Posterior vena cava (tissue), 2 donors: ENCODE data around the gene PPP2CA. TPM values are rescaled to one million over a fixed set of nuclear protein-coding genes. Genes with fewer than 3 reads are reported as not detected.
"Not testable (repeated sequence)": the region's sequence is repeated elsewhere in the genome, so short reads cannot be mapped to it uniquely, and the experiment has no call there.

Experiments used
- DNase-seq: peaks from one replicate; pipeline ENCODE4 v3.0.0-alpha.2; 2020; ENCODE audit warnings: low spot score
- intact Hi-C, 2 donors: fragments of 100-400 bp; cut with DNase I; formaldehyde crosslinking; loops; one replicate each; pipeline versions ENCODE4 v1.14.1 to v1.14.2; 2022 to 2023
- total RNA-seq, 2 donors: library from RNA; stranded (reverse); fragmentation: NEBNext Ultra II Directional; extraction: Animal tissue kit (Norgen Biotek cat#: 25700); gene quantifications; one replicate each; pipeline ENCODE4 v1.2.1, GENCODE V29; 2021
- donor health status: DM: yes; HTN: yes; CAD: no.
- donor health status: DM: yes; HTN: yes; CAD: no.

The PPP2CA gene
- total RNA-seq, 2 donors from 2014 or later: 89.2 to 93.4 TPM

DNA sequence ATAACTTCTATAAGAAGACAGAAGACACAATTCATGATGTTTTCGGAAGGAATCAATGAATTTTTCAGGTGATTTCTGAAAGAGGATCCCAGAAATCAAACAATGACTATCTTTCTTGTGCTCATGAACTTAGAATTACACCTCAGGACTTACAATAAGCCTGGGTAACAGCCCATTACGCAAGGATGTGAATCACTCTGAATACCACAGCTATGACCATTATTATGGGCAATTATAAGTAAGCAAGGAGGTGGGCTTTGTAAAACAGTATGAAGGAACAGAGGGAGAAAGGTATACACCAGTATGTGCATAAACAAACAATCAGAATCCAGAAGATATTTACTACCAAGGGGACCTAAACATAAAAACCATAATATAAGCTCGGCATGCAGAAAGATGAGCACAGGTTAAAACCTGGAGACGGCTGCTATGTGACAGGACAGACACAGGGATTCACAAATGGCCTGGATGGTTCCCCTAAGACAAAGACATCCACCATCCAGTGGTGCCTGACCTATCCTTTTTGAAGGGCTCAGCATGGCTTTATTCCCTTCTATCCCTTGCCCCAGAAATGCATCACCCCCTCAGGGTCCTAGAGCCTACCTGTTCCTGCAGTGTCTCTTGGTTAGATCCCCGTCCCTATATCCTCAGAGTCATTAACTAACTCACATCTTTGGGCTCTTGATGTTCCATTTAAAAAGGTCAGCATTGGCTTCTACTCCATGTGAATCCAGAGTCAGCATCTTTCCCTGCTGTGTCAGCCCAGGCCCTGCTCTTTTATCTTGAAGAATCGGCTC is 21.8 kb upstream of the PPP2CA start:
- intact Hi-C loops: no loop called here
- no peak for DNase-seq

DNA sequence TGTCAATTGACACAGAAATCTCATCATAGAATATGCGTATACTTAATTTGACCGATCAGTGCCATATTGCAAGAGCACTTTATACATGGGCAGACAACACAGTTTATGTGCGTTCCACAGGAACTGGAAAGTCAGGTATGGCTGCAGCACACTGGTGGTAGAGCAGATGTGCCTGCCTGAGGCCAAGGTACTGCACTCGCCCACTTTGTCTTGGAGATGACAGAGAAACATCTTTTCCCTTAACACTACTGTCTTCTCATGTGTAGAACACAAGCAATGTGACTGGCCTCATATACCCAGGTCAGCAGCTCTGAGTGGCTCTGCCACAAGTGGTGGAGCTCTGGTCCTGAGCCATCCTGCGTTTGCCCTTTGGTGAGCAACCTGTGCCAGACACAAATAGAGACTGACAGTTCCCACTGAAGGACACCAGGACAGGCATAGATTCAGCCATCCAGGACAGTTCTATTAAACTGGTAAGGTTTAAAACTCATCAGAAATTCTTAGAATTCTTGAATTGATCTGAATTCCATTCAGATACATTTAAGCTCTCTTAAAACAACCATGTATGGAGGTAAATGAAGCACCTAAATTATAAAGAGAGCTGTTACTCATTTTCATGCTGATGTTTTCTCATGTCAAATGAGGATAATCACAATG is 21.0 kb upstream of the PPP2CA start:
- DNase-seq: no peak
- intact Hi-C loops: no loop called here

DNA sequence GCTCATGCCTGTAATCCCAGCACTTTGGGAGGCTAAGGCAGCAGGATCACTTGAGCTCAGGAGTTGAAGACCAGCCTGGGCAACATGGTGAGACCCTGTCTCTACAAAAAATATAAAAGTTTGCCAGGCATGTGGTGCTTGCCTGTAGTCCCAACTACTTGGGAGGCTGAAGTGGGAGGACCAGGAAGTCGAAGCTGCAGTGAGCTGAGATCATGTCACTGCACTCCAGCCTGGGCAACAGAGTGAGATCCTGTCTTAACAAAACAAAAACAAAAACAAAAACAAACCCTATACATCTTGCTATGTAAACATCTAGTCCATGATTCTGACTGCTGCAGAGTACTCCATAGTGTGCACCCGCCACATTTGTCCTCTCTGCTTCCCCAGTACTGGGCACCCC is 19.8 kb upstream of the PPP2CA start:
- intact Hi-C loops: no loop called here
- DNase-seq: no peak

- intact Hi-C loops: no loop called here
- no peak for DNase-seq
Measured at GRCh38 chr5:134245101-134245604, 19.3 kb upstream of the PPP2CA start.

GRCh38 chr5:134242146-134242545 is 16.3 kb upstream of the PPP2CA start:
- intact Hi-C loops: no loop called here
- no peak for DNase-seq

DNA sequence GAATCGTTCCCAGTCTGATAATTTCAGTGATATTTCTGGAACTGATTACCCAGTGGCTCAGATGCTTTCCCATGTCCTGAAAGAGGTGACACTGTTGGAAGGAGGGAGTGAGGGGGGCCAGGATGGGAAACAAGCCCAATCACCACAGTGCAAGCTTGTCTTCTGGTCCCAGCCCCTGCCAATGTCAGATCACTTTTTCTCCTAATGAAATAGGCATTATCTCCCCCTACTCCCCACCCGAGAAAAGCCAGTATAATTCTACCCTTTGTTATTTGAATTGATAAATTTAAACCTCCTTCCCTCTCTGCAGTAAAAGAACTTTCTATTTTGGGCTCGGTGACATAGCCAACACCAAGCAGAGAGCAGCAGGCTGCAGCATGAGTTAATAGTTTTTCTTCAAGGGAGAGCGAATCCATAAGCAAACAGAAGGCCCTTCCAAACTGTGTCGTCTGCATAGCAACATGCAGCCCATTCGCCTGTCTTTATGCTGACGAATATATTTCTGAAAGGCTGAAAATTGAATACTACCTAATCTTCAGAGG is 14.6 kb upstream of the PPP2CA start:
- no peak for DNase-seq
- intact Hi-C loops: no loop called here

GRCh38 chr5:134236820-134237219 is 10.9 kb upstream of the PPP2CA start:
- no peak for DNase-seq
- intact Hi-C loops: no loop called here

- intact Hi-C loops: no loop called here
Measured at GRCh38 chr5:134236318-134236717, 10.4 kb upstream of the PPP2CA start.

DNA sequence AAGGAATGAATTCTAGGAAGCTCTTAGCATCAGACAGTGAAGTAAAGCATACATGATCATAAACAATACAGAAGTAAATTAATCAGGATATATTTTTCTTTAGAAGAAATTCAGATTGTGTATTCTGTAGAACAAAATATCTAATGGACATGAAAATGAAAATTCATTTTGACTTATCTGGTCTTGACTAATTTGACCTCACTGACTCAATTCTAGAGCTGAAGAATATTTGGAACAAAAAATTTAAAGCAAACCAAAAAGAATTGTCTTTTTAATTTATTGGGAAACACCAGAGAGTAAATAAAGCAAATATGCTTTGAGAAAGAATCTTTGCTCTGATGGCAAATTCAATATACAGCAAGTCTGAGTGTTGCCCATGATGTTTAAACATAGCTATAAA is 2.8 kb upstream of the PPP2CA start:
- no peak for DNase-seq
- intact Hi-C loops: no loop called here

More at GRCh38 chr5:134236318-134236717, 10.4 kb upstream of the PPP2CA start:
- DNase-seq: no peak

- DNase-seq: no peak
- intact Hi-C loops: no loop called here
Measured at GRCh38 chr5:134227776-134228175, 1.9 kb upstream of the PPP2CA start.

DNA sequence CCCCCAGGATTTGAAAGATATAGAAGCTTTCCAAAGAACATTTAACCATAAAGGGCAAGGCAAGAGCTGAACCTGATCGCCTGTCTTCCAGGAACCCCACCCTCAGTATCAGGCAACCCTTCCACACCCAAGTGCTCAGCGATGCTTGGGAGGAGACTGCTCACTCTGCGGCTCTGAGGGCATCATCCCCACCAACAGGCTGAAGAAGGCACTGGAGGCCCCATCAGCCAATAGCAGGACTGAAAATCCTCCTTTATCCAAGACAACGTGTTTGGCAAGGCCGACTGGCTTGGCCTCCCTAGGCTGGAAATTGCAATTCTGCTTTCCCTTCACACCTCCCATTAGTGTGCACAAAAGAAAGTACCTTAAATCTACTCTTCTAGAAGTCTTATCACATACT is 1.4 kb upstream of the PPP2CA start:
- no peak for DNase-seq
- intact Hi-C loops: no loop called here

DNA sequence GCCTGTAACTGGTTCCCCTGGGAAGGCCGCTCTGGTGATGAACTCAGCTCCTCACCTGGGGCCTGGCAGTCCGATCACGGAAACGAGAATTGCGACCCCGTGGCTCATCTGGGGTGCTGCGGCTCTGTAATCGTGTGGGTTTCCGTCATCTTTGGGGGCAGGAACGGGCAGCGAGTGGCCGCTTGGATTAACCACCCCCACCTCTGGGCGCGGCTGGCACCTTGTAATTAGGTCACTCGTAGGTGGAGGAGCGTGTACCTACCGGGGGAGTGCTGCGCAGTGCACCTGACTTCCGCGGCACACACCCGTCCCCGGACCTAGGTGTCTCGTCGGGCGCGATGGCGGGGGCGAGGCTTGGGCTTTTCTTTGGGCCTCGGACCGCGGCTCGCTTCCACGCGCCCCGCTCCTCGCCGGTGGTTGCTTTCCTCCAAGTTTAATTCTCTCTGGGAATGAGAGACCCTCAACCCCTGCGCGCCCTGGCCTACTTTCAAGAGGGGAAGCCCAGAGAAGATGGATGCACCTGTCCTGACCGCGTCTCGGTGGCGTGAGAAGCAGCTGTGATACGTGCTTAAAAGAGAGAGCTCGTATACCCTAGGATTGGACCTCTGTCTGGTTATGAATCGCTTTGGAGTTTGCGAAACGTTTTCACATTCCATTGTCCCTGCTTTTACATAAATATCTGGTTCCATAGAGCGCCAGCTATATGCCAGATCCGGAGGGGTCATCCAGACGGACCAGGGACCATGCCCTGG is 744 bp upstream of the PPP2CA start:
- no peak for DNase-seq
- intact Hi-C loops: no loop called here

DNA sequence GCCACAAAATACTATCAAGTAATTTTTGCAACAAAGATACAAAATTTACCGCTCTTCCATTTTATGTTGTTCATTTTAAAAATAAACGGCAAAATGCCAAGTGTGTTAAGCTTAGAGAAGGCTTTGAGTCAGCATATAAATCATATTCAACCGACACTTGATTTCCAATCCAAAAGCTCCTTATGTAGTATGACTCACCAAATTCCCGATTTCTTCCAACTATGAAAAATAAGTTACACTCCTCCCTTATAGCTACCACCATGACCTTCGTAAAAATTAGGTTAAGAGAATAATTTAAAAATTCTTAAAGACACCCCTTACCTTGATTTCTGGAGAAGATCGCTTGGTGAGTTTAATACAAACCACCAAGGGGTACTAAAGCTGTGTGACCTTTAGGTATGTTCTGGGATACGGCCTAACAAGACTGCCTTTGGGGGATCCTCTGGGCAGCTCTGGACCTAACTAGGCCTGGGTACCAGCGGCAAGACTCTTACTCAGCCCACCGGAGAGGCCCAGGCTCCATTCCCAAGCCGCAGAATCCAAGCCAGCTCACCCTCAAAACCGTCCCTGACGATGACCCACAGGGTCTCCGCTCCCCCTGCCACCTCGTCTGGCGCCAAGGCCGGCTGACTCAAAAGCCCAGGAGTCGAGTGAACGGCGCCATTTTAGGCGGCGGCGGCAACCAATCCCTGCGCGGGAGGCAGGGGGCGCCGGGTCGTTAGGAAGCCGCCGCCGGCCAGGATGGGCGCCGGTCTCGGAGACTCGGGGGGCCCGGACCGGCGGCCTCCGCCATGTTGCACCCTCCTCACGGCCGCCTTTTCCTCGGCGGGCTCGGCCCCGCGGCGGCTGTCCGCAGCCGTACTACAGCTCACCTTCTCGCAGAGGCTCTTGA is 739 bp downstream of the PPP2CA start:
- peak; percentile 89 for DNase-seq
- intact Hi-C loops: no loop called here

DNA sequence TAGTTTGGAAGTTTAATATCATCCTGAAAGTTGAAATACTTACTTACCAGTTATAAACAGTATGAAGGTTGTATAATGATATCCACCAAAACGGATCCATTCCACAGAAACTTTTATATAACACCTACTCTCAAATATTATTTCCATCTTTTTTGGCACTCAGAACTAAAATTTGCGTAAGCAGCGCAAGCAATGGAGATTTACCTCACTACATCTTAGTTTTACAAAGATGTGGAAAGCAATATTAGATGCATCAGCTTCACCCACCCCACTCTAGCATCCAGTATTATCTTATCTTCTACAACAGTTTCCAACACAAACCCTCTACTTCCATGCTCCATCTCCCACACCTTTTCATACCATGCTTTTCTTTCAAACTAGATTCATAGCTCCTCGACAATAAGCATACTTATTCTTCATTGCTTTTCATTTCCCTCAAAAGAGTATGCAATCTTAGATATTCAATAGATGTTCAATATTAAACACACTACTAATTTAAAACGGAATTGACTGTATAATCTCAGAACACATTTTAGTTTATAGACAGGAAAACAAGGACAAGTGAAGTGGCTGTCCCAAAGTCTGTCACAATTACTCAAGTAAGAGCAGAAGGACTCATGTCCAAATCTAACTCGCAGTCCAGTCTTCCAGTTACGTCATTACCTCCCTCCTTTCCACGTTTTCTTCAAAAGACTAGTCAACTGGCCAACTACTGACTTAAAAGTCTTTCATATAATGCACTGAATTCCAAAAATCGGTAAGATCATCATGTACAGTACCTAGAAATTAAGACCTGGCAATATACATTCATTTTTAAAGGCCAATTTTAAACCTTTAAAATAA is 2.2 kb downstream of the PPP2CA start:
- intact Hi-C loops: no loop called here
- no peak for DNase-seq

GRCh38 chr5:134221690-134222089 is 4.2 kb downstream of the PPP2CA start:
- intact Hi-C loops: not testable (repeated sequence)

GRCh38 chr5:134215757-134216156 is 10.1 kb downstream of the PPP2CA start:
- DNase-seq: no peak
- intact Hi-C loops: no loop called here

More at GRCh38 chr5:134221690-134222089, 4.2 kb downstream of the PPP2CA start:
- not testable (repeated sequence) for DNase-seq

DNA sequence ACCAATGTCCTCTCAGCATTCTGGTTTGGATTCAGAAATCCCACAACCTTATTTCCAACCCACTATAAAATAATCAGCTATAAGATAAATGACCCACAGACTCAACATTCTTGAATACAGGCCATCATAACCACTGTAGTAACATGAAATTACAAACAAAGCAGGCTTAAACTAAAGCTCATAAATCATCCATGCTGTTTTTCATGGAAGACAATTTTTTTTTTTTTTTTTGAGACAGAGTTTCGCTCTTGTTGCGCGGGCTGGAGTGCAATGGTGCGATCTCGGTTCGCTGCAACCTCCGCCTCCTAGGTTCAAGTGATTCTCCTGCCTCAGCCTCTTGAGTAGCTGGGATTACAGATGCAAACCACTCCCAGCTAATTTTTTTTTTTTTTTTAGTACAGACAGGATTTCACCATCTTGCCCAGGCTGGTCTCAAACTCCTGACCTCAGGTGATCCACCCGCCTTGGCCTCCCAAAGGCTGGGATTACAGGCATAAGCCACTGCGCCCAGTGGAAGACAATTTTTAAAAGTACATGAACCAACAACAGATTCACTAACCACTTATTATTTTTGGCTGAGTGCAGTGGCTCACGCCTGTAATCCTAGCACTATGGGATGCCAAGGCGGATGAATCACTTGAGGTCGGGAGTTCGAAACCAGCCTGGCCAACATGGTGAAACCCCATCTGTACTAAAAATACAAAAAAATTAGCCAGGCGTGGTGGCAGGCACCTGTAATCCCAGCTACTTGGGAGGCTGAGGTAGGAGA is 14.4 kb downstream of the PPP2CA start:
- DNase-seq, intact Hi-C loops: not testable (repeated sequence)
